Adipose tissue (tissue), 3 donors: ENCODE measurements around the gene BMP2K. TPM values are rescaled to one million over a fixed set of nuclear protein-coding genes. Genes with fewer than 3 reads are reported as not detected.
"Not testable (repeated sequence)": the region's sequence is repeated elsewhere in the genome, so short reads cannot be mapped to it uniquely, and the experiment has no call there.

Source experiments
- H3K27ac ChIP-seq: one replicate; pipeline ENCODE4 v1.5.1; 2013; ENCODE audit warnings: low read depth, low read length
- WGBS, 3 donors: extraction: QIAGEN DNeasy Blood & Tissue Kit; methylation state at CpG; one replicate each; pipeline ENCODE4 v1.1.7; 2013; 5-methylcytosine and 5-hydroxymethylcytosine counted together
- polyA plus RNA-seq, 3 donors: library from polyadenylated mRNA; stranded (reverse); fragments of 200-250 nt; gene quantifications; one replicate each; pipeline ENCODE4 v1.2.3, GENCODE V29; 2013
- donor health status: healthy with polysubstance abuse.
- donor health status: Bipolar disorder and iron deficiency.
- donor health status: healthy.

BMP2K gene
- polyA plus RNA-seq, 3 donors: 2.9 to 15.4 (median 6.7) TPM

- H3K27ac ChIP-seq: no peak overlapping the region
- WGBS, 3 donors: 7 to 37% (median 22%) methylated on average over 1 of the region's 1 CpG
These were observed 5.0 kb downstream of the BMP2K start for GRCh38 chr4:78781139-78781538.

GRCh38 chr4:78781924-78782323 is 5.8 kb downstream of the BMP2K start:
- H3K27ac ChIP-seq: no peak overlapping the region
- 69 to 88% (median 75%) methylated on average over 3 of the region's 3 CpGs for WGBS, 3 donors

DNA sequence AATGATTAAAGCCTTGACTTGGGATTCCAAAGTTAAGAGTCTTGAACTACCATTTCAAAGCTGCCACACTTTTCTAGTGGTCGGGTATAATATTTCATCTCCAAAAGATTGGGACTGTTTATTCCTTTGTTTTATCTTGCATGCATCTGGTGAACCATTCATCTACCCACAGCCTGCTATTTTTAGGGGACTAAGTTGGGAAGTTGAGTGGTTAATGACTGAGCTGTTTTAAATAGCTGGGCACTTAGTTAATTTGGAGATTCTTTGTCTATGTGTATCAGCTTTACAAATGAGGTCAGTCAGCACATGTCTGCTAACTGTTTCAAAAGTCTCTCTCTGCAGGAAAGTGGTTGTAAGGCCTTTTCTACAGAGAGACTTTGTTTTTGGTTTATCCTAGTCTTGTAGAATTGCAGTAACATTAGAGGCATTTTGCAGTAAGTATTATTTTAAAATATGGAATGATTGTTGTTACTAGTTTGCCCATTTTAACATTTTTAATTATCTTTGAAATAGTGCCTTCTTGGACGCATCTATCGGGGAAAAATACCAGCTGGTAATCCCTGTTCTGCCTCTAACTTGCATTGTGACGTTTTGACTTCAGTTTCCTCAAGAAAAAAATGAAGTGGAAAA is 8.2 kb downstream of the BMP2K start:
- 54 to 63% (median 61%) methylated on average over 4 of the region's 4 CpGs for WGBS, 3 donors
- no peak overlapping the region for H3K27ac ChIP-seq

- WGBS, 3 donors: 85 to 95% (median 89%) methylated on average over 2 of the region's 2 CpGs
- no peak overlapping the region for H3K27ac ChIP-seq
These were observed 11.3 kb downstream of the BMP2K start for GRCh38 chr4:78787392-78788006.

- WGBS, 3 donors: 86 to 90% (median 89%) methylated on average over 3 of the region's 3 CpGs
- H3K27ac ChIP-seq: no peak overlapping the region
These were observed 12.1 kb downstream of the BMP2K start for GRCh38 chr4:78788007-78788889.

DNA sequence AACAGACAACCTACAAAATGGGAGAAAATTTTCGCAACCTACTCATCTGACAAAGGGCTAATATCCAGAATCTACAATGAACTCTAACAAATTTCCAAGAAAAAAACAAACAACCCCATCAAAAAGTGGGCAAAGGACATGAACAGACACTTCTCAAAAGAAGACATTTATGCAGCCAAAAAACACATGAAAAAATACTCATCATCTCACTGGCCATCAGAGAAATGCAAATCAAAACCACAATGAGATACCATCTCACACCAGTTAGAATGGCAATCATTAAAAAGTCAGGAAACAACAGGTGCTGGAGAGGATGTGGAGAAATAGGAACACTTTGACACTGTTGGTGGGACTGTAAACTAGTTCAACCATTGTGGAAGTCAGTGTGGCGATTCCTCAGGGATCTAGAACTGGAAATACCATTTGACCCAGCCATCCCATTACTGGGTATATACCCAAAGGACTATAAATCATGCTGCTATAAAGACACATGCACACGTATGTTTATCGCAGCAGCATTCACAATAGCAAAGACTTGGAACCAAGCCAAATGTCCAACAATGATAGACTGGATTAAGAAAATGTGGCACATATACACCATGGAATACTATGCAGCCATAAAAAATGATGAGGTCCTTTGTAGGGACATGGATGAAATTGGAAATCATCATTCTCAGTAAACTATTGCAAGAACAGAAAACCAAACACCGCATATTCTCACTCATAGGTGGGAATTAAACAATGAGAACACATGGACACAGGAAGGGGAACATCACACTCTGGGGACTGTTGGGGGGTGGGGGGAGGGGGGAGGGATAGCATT is 19.7 kb downstream of the BMP2K start:
- H3K27ac ChIP-seq: not testable (repeated sequence)
- WGBS, 3 donors: 93 to 96% (median 96%) methylated on average over 3 to 4 of the region's 5 CpGs

- no peak overlapping the region for H3K27ac ChIP-seq
- 64 to 90% (median 72%) methylated on average over 2 of the region's 2 CpGs for WGBS, 3 donors
These were observed 20.4 kb downstream of the BMP2K start for GRCh38 chr4:78796526-78796925.

DNA sequence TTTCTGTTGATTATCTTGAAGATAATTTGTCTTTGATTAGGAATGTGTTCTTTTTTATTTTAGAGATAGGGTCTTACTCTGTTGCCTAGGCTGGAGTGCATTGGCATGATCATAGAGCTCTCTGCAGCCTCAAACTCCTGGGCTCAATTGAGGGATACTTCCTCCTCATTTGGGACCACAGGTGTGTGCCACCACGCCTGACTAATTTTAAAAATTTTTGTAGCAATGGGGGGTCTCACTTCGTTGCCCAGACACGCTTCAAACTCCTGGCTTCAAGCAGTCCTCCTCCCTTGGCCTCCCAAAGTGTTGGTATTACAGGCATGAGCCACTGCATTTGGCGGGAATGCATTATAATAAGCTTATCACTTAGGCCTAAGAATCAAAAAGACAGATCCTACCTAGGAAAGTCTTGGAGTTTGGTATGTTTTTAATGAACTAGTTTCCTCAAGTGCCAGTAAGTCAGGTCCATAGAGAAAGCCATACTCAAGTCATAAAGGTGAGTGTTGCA is 21.7 kb downstream of the BMP2K start:
- 93 to 96% (median 95%) methylated on average over 4 of the region's 4 CpGs for WGBS, 3 donors
- H3K27ac ChIP-seq: no peak overlapping the region

DNA sequence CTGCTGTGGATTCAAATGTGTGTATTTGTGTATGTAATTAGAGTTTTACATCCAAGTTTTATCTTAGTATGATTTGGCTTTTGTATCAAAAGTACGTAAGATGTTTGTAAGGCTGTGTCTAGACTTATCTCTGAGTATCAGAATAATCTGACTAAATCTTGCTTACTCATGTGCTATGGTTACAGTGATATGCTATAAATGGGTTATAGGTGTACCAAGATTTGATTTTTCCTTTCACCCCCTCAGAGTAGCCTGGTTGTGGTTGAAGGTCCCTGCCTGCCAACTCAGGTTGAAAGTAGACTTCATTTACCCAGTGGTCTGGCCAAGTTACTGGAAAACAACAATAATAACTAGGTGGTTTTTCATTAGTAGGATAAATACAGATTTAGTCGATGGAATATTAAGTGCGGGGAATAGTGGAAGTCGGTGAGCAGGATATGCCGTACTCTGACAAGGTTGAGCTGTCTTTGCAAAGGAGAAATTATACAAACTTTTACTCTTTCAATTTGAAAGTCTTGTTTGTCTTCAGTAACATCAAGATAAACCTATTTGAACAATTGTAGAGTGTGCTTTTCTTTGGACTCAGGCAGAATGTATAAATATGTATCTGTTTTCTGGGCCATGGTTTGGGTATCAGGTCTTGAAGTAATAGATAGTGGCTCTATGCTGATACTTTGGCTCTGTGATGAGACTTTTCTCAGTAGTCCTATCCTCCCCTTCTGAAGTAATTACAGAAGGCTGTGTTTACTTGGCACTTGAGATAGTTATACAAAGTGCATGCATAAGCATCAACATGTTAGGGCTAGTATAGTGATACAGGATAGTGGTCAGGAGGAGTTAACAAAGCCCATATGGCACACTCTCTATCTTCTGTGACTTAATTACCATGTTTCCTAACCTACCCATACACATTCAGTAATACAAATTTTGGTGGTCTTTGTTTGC is 23.7 kb downstream of the BMP2K start:
- 89 to 95% (median 94%) methylated on average over 5 of the region's 5 CpGs for whole genome bisulfite sequencing, 3 donors
- H3K27ac ChIP-seq: no peak overlapping the region

GRCh38 chr4:78800965-78801364 is 24.8 kb downstream of the BMP2K start:
- no peak overlapping the region for H3K27ac ChIP-seq

- 84 to 100% (median 90%) methylated on average over 1 of the region's 1 CpG for WGBS, 3 donors
These were observed 27.8 kb downstream of the BMP2K start for GRCh38 chr4:78803983-78804382.

GRCh38 chr4:78806943-78807460 is 30.9 kb downstream of the BMP2K start:
- no peak overlapping the region for H3K27ac ChIP-seq
- 93 to 94% (median 93%) methylated on average over 6 of the region's 6 CpGs for WGBS, 3 donors

More at GRCh38 chr4:78803983-78804382, 27.8 kb downstream of the BMP2K start:
- no peak overlapping the region for H3K27ac ChIP-seq

DNA sequence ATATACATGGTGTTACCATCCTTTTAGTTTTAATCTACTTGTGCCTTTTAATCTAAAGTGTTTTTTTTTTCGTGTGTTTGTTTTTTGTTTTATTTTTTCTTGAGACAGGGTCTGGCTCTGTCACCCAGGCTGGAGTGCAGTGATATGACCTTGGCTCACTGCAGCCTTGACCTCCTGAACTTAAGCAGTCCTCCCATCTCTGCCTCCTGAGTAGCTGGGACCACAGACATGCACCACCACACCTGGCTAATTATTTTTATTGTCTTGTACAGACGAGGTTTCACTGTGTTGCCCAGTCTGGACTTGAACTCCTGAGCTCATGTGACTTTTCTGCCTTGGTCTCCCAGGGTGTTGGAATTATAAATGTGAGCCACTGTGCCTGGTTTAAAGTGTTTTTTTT is 33.1 kb downstream of the BMP2K start:
- no peak overlapping the region for H3K27ac ChIP-seq
- WGBS, 3 donors: 69 to 85% (median 75%) methylated on average over 2 of the region's 2 CpGs

- no peak overlapping the region for H3K27ac ChIP-seq
- 86 to 92% (median 90%) methylated on average over 7 of the region's 7 CpGs for WGBS, 3 donors
These were observed 34.0 kb downstream of the BMP2K start for GRCh38 chr4:78809928-78810835.

DNA sequence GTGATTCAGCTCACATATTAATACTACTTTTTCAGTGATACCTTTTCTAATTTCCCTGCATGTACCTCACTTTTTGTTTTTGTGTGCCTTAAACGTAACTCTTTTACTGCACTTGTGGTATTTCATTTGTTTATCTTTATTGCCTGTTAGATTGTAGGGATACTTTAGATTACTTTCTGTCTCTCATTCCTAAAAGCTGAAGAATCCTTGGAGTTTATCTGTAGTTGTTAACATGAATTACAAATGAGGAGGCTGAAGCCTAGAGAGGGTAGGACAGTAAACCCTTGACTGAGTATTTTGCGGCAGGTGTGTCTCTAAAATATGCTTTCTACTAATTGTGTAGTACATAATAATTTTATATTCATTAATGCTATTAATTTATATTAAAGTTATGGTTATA is 34.9 kb downstream of the BMP2K start:
- H3K27ac ChIP-seq: no peak overlapping the region
- 95 to 97% (median 95%) methylated on average over 2 of the region's 2 CpGs for WGBS, 3 donors

GRCh38 chr4:78818530-78819079 is 42.5 kb downstream of the BMP2K start:
- 94 to 97% (median 95%) methylated on average over 4 of the region's 4 CpGs for WGBS, 3 donors

More at GRCh38 chr4:78818530-78819079, 42.5 kb downstream of the BMP2K start:
- H3K27ac ChIP-seq: no peak overlapping the region
